ENCODE data around the gene ERVK3-1.
"Not testable (repeated sequence)": the region's sequence is repeated elsewhere in the genome, so short reads cannot be mapped to it uniquely, and the experiment has no call there.

ERVK3-1 gene, protein sequence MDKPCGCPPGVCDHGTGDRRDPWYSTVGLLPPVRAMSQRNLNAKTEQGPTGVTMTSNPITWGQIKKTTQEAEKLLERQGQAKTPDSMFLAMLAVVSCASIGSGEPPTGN

DNA sequence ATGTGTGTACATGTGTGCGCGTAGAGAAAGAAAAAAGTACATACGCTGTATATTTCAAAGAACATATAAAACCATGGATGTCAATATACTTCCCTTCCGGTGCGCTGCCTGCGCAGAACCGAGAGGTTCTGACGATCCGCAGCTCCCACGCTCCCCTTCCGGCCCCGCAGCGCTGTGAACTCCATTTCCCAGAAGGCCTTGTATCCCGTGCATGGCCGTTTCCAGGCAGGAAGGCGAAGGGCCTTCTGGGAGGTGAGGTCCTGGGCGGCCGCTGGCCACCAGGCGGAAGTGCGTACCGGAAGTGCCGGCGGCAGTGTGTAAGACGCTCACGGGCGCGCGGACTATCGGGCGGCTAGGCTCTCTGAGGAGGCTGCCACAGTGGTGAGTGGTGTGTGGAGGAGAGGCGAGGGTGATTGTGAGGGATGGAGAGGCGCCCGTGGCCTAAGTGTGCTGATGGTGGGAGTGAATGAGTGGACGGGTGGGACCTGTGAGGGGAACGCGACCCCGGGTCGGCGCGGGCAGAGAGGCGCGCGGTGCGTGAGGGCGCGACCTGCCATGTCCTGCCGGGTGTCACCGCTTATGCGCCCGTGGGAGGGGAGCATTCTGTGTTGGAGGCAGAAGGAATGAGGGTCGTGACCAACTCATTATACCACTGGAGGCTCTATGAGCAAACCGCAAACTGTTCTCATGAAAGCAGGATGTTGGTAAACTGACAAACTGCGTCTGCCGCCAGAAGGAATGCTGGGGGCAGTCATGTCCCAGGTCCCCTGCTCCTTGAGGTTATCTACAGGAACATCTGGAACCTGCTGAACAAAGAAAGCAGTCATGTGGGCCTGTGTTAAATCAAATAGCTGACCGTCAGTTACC, at the start of gene ERVK3-1:
ERVK3-1 (plus strand) TSS at position 313 of the 867 bp plus-strand sequence. CDS start 6,792 bp downstream, outside the sequence.
- DNase-seq (ENCODE audit: low read depth in 2 of 3, low spot score in 2 of 3): peak; percentile 71 to 90 (median 77)

DNA sequence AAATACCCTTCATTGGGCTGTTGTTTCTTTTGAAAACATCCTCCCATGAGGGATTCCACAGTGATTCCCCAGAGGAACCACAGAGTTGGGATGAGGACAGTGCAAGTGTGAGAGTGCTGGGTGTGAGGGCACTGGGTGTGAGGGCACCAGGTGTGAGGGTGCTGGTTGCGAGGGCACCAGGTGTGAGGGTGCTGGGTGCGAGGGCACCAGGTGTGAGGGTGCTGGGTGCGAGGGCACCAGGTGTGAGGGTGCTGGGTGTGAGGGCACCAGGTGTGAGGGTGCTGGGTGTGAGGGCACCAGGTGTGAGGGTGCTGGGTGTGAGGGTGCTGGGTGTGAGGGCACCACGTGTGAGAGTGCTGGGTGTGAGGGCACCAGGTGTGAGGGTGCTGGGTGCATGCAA, 46.9 kb upstream of the ERVK3-1 start:
- not testable (repeated sequence) for DNase-seq (ENCODE audit: low read depth in 2 of 3, low spot score in 2 of 3)

DNA sequence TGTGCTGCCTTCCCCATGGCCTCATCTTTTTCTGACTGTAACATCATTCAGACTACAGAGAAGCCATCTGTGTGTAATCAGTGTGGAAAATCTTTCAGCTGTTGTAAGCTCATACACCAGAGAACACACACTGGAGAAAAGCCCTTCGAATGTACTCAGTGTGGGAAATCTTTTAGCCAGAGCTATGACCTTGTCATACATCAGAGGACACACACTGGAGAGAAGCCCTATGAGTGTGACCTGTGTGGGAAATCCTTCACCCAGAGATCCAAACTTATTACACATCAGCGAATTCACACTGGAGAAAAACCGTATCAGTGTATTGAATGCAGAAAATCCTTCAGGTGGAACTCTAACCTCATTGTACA, 43.6 kb upstream of the ERVK3-1 start:
- DNase-seq (ENCODE audit: low read depth in 2 of 3, low spot score in 2 of 3): no peak

DNA sequence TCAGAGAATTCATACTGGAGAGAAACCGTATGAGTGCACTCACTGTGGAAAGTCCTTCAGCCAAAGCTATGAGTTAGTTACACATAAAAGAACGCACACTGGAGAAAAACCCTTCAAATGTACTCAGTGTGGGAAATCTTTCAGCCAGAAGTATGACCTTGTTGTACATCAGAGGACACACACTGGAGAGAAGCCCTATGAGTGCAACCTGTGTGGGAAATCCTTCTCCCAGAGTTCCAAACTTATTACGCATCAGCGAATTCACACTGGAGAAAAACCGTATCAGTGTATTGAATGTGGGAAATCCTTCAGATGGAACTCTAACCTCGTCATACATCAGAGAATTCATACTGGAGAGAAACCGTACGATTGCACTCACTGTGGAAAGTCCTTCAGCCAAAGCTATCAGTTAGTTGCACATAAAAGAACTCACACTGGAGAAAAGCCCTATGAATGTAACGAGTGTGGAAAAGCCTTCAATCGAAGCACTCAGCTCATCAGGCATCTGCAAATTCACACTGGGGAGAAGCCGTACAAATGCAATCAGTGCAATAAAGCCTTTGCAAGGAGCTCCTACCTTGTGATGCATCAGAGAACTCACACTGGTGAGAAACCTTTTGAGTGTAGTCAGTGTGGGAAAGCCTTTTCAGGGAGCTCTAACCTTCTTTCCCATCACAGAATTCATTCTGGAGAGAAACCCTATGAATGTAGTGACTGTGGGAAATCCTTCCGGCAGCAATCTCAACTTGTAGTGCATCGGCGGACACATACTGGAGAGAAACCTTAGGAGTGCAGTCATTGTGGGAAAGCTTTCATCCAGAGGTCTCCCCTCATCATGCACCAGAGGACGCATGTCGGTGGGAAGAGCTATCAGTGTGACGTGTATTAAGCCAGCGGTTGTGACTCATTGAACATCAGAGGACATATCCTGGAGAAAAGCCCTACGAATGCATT, 42.9 kb upstream of the ERVK3-1 start:
- DNase-seq (ENCODE audit: low read depth in 2 of 3, low spot score in 2 of 3): no peak

DNA sequence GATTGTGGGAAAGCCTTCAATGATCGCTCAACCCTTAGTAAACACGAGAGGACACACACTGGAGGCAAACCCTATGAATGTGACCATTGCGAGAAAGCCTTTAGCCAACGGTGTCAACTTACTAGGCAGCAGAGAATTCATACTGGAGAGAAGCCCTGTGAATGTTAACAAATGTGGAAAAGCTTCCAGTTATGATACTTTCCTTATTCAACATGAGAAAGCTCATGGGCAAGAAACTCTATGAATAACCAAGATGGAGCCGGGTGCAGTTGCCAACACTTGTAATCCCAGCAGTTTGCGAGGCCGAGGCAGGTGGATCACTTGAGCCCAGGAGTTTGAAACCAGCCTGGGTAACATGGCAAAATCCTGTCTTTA, 42.3 kb upstream of the ERVK3-1 start:
- no peak for DNase-seq (ENCODE audit: low read depth in 2 of 3, low spot score in 2 of 3)

DNA sequence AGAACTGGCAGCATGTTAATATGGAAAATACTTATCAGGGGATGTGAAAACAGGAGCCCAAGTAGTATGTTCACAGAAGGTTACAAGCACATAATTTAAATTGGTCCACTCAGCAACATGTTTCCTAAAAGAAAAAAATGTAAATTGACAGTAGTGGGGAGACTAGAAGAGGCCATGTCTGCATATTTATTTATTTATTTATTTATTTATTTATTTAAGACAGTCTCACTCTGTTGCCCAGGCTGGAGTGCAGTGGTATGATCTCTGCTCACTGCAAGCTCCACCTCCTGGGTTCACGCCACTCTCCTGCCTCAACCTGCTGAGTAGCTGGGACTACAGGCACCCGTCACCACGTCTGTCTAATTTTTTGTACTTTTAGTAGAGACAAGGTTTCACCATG, 40.1 kb upstream of the ERVK3-1 start:
- no peak for DNase-seq (ENCODE audit: low read depth in 2 of 3, low spot score in 2 of 3)

DNA sequence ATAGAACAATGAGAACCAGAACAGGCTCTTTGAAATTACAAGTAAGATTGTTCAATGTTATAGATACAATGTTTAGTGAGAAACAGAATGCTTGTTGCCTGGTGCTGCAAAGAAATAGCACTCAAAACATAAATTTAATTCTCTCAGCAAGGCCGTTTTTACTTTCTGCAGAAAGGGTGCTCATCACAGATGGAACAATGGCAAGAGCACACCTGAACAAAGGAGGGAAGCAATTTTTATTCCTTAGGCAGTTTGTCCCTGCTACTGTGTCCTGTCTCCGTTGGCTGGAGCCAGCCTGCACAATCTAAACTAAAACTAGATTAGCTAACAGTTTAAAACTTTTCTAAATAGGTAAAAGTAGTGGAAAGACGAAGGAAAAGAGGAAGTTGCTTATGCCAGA, 36.8 kb upstream of the ERVK3-1 start:
- DNase-seq (ENCODE audit: low read depth in 2 of 3, low spot score in 2 of 3): no peak

DNA sequence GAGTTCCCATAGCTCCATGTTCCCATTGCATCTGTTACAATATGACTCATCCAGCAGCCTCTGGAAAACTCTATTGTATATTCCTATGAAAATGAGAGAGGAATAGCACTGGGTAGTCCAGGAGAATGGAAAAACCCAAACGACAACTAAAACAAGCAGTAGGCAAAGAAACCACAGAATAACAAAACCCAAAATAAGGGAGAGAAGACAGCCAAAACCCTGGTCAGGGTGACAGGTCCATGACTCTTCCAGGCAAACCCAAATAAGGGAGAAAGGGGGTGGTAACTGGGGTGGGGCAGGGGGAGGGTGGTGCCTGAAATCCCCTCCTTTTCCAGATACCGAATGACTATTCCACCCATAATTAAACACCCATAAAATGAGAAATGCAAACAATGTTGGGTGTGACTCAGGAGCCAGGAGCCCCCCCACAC, 30.4 kb upstream of the ERVK3-1 start:
- DNase-seq (ENCODE audit: low read depth in 2 of 3, low spot score in 2 of 3): no peak

DNA sequence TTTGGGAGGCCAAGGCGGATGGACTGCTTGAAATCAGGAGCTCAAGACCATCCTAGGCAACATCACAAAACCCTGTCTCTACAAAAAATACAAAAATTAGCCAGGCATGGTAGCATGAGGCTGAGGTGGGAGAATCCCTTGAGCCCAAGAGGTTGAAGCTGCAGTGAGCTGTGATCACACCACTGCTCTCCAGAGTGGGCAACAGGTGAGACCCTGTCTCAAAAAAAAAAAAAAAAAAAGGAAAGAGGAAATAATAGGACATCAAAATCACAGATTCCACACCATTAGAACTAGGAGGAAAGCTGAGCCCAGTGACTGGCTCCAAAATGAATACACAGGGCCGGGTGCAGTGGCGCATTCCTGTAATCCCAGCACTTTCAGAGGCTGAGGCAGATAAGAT, 29.6 kb upstream of the ERVK3-1 start:
- DNase-seq (ENCODE audit: low read depth in 2 of 3, low spot score in 2 of 3): no peak

DNA sequence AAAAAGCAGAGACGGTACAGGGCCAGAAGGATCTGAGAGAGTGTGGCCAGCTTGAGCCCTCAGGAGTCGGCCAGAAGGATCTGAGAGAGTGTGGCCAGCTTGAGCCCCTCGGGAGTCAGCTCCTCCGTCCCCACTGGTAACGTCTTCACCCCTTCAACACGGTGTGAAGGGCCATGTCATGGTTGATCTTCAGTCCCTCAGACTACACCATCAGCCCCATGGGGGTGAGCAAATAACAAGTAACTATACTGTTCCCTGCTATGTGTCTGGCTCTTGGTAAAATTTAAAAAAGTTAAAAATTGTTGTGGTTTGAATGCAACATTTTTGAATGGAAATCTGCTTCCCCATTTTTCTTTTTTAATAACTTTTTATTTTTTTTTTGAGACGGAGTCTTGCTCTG, 28.0 kb upstream of the ERVK3-1 start:
- DNase-seq (ENCODE audit: low read depth in 2 of 3, low spot score in 2 of 3): no peak

DNA sequence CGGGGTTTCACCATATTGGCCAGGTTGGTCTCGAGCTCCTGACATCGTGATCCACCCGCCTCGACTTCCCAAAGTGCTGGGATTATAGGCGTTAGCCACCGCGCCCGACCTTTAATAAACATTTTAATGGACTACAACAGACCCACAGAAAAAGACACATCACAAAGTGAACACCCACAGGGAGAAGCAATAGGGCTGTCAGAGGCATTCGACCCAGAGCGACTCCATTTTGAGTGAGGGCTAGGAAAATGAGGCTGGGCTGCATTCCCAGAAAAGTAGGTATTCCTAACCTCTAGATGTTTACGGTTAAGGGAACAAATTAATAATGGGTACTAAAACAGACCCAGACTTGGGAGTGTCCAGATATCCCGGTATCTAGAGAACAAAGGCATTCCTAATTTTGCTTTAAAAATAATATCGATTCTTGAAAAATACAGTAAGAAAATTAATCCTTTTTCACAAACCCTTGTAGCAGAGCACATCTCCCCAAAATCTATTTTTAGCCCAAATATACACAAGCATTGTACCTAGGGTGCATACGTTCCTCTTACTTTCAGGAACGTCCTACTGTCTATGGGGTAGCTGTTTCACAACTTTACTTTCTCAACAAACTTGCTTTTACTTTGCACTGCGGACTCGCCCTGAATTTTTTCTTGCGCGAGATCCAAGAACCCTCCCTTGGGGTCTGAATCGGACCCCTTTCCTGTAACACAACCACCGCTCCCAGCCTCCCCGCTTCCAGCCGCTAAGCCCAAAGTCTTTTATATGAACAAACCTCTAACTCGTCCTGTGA, 27.2 kb upstream of the ERVK3-1 start:
- no peak for DNase-seq (ENCODE audit: low read depth in 2 of 3, low spot score in 2 of 3)

DNA sequence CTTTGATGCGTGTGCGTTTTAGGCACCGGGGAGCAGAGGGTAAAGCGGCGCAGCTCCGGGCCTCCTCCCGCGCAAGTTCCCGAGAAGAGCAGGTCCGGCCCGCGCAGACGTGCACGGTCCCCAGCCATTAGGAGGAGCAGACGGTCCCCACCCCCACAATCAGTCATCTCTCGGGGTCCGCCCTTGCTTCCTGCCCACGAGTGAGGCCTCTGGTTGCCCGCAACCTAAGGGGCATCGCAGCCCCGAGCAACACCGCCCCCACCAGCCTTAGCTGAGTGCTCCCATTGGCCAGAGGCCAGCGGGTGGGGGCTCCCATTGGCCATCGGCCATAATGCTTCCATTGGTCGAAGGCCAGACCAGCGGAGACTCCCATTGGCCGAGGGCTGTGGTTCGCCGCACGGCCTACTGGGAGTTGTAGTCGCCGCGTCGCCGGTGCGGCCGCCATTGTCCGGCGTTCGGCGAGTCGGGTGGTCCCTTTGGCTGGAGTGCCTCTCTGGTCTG, 26.6 kb upstream of the ERVK3-1 start, which contains the start of gene ZNF8:
ZNF8 (plus strand) TSS at position 415 of the 501 bp plus-strand sequence. CDS start 127 bp downstream, outside the sequence.
- peak; percentile 88 to 98 (median 95) for DNase-seq (ENCODE audit: low read depth in 2 of 3, low spot score in 2 of 3)

DNA sequence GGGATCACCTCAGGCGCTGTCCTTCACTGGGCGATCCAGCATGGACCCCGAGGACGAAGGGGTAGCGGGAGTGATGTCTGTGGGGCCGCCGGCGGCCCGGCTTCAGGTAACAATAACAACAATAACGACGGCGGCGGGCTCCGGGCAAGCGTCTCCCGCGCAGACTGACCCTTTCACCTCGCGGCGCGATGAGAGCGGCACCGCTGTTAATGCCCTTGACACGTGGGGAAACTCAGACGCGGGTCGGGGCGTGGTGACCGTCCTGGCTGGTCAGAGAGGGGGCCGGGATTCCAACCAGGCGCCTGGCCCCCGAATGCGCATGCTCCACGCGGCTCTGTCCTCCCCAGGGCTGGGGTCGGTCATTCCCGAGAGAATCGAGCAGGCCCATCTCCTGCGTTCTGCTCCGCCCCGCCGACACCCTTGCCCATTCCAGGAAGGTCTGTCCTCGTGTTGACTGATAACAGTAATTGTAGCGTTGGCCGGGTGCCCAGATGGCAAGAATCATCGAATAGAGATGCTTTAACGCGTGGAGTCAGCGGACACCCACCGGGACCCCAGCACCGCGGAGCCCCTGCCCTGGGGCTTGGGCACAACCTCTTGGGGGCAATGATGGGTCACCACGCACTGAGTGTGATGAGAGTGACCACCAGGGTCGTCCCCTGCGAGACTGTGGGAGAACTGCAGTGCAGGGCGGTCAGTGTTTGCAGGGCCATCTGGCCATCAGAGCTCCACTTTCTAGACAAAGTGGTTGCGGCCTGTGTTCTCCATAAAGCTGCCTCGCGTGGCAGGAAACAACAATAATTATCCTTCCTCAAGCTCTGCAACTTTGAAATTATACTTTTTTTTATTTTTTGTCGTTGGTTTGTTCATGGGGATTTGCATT, 25.9 kb upstream of the ERVK3-1 start:
- DNase-seq (ENCODE audit: low read depth in 2 of 3, low spot score in 2 of 3): peak; percentile 4 to 25 (median 23)

DNA sequence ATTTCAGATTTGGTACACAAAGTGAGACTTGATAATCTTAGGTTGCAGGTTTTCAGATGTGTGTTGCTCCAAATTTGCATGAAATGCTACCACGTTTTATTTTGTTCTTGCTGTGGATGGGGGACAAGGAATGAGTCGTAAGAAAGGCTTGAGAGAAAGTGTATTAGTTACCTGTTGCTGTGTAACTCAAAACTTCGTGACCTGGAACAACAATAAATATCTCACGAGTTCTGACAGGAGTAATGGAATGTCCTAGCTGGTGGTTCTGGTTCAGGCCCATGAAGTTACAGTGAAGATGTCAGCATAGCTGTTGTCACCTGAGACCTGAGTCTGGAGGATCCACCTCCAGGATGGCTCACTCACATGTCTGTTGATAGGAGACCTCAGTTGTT, 25.3 kb upstream of the ERVK3-1 start:
- DNase-seq (ENCODE audit: low read depth in 2 of 3, low spot score in 2 of 3): no peak

DNA sequence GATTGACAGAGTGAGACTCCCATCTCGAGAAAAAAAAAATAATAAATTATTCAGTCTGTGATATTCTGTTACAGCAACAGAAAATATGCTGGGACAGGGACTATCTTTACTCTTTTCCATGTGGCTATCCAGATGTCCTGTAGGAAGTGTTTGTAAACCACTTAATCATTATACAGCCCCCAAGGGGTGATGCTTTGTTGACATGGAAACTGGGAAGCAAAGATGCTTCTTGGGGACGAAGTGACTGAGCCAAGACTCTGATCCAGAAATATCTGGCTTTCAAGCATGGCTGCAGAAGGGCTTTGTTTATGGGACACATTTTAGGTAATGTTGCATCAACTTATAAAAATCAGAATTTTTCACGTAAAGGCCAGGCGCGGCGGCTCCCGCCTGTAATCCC, 21.0 kb upstream of the ERVK3-1 start:
- no peak for DNase-seq (ENCODE audit: low read depth in 2 of 3, low spot score in 2 of 3)

DNA sequence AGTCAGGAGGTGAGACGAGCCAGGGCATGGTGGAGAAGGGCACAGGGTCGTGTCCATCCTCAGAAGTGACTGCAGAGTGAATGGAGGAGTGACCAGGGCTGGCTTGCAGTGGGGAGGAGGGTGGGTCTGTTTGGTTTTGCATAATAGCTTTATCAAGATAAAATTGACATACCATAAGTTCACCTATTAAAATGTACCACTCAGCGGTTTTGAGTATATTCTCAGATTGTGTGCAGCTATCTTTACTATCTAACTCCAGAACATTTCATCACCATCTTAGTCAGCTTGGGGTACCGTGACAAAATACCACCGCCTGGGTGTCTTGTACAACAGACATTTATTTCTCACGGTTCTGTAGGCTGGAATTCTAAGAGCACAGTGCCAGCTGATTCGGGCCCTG, 13.2 kb upstream of the ERVK3-1 start:
- DNase-seq (ENCODE audit: low read depth in 2 of 3, low spot score in 2 of 3): no peak

DNA sequence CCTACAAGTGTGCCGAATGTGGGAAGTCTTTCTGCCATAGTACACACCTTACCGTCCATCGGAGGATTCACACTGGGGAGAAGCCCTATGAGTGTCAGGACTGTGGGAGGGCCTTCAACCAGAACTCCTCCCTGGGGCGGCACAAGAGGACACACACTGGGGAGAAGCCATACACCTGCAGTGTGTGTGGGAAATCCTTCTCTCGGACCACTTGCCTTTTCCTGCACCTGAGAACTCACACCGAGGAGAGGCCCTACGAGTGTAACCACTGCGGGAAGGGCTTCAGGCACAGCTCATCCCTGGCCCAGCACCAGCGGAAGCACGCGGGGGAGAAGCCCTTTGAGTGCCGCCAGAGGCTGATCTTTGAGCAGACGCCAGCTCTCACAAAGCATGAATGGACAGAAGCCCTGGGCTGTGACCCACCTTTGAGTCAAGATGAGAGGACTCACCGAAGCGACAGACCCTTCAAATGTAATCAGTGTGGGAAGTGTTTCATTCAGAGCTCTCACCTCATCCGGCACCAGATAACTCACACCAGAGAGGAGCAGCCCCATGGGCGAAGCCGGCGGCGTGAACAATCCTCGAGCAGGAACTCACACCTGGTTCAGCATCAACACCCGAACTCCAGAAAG, 10.3 kb upstream of the ERVK3-1 start:
- no peak for DNase-seq (ENCODE audit: low read depth in 2 of 3, low spot score in 2 of 3)

DNA sequence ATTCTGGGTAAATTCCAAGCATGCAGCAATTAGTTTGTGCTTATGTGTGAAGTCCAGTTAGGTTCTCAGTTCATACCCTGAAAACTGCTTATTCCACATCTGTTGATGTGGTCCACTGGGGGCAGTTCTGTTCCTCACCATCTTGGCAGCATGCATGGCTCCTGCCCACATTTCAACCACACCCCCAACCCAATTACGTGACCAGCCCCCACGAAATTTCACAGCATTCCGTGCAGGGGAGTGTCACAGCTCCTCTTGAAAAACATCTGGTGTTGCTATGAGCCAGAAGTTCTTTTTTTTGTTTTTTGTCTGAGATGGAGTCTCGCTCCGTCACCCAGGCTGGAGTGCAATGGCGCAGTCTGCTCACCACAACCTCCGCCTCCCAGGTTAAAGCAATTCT, 9.1 kb upstream of the ERVK3-1 start:
- DNase-seq (ENCODE audit: low read depth in 2 of 3, low spot score in 2 of 3): no peak

DNA sequence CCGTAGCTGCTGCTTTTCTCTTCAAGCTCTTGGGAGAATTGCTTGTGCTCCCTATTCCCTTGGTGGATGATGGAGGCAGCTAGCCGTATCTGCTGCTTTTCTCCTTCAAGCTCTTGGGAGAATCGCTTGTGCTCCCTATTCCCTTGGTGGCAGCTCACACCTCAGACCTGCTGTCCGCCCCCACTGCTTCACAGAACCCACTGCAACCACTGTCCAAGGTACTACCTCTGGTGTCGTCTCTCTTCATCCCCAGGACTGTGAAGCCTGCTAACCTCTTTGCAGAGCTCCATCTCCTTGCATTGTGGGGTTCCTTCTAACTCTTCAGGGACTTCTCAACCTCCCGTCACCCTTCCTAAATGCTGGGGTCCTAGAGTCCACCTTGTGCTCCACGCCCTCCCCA, 4.6 kb upstream of the ERVK3-1 start:
- DNase-seq (ENCODE audit: low read depth in 2 of 3, low spot score in 2 of 3): no peak

Data from activated CD8-positive, alpha-beta memory T cell treated with anti-CD3 and anti-CD28 coated beads for 48 hours (primary cell).